GM19193 (cell line): ENCODE results near the gene PLXNB2.

Source experiments
- POLR2A ChIP-seq: IDR thresholded peaks from 4 replicates; pipeline ENCODE4 v1.6.1; 2011; ENCODE audit not compliant: insufficient read depth, insufficient read length; ENCODE audit errors: extremely low read depth

Gene PLXNB2

DNA sequence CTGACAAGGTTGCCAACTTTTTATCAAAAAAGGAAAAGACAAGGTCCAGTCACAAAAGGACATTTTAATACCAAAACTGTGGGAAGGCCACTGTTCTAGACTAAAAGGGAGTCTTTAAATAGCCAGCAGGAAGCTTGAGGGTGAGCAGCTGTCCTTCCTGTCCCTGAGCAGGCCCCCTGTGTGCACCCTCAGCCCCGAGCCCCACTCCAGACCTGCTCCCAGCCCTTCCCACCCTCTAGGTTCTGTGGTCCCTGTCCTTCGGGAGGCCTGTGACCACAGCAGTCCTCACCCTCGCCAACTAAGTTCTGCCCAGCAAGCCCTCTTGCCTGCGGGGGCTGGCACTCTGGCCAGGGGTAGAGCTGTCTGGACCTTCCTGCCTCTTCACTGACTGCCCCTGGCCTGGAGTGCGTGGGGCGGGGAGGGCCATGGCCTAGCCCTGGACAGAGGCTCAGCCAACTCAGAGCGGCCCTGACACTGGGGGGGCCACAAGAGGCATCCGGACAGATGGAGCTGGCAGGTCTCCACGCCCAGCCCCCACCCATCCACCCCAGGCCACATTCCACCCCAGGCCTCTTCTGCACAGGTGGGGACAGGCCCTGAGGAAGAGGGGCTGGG is 1.6 kb upstream of the PLXNB2 start:
- no peak for TF ChIP-seq POLR2A

DNA sequence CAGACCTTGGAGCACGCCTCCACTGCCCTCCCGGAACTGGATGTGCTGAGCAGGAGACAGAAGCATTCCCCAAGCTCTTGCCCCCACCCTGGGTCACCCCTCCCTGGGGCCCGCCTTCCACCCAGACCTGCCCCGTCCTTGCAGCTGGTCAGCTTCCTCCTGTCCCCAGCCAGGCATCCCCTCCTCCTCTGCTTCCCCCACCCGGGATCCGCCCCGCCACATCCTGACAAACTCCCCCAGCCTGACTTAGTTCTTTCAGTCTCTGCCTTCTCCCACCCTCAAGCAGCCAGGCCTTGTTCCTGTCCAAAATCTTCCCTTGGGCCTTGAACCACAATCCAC is 1.1 kb upstream of the PLXNB2 start:
- no peak for TF ChIP-seq POLR2A

- no peak for TF ChIP-seq POLR2A
Observed at GRCh38 chr22:50307890-50308596, 597 bp upstream of the PLXNB2 start.

DNA sequence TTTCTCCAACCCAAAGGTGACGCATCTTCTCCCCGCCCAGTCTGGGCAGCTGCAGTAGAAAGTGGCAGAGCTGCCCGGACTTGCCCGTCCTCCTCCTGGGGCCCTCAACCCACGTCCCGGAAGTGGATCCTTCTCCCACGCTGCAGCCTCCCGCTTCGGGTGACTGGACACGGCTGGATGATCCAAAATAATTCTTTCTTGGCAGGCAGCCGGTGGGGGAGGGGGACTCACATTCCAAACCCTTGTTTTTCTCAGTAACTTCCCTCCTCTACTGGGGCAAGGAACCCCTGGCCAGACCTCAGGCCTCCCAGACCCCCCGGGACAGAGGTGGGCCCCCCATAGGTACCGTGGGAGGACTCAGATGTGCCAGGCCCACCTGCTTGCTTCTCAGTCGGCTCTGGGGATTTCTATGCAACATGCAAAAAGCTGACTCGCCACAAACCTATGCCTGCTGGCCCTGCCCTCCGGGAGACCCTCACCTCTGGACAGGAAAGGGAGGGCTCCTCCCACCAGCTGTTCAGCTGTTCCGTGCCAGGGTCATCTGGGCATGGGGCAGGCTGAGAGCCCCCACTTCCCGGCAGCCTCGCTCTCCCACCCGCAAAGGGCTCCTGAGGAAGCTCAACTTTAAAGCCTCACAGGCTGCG is 1.4 kb downstream of the PLXNB2 start:
- TF ChIP-seq POLR2A = peak; percentile 46

DNA sequence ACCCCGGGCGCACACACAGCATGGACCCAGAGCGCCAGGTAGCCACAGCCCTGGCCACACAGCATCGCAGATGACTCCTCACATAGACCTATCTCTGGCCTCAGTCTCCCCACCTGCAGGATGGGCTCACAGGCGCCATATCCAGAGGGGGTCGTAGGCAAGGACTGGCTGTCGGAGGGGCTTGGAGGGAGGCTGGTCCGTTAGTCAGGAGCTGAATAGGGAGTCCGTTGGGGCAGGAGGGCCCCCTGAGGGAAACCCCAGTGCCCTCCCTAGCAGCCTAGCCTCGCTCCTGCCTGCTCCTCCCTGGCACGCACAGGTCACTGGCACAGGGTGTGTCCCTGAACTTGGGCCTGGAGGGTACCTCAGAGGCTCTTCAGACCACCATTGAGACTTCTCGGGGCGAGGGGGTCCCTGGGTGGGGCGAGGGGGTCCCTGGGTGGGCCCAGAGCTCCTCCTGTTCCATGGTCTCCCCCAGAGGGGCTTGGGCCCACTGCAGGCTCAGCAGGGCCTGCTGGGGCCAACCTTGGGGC is 2.0 kb downstream of the PLXNB2 start:
- no peak for TF ChIP-seq POLR2A

DNA sequence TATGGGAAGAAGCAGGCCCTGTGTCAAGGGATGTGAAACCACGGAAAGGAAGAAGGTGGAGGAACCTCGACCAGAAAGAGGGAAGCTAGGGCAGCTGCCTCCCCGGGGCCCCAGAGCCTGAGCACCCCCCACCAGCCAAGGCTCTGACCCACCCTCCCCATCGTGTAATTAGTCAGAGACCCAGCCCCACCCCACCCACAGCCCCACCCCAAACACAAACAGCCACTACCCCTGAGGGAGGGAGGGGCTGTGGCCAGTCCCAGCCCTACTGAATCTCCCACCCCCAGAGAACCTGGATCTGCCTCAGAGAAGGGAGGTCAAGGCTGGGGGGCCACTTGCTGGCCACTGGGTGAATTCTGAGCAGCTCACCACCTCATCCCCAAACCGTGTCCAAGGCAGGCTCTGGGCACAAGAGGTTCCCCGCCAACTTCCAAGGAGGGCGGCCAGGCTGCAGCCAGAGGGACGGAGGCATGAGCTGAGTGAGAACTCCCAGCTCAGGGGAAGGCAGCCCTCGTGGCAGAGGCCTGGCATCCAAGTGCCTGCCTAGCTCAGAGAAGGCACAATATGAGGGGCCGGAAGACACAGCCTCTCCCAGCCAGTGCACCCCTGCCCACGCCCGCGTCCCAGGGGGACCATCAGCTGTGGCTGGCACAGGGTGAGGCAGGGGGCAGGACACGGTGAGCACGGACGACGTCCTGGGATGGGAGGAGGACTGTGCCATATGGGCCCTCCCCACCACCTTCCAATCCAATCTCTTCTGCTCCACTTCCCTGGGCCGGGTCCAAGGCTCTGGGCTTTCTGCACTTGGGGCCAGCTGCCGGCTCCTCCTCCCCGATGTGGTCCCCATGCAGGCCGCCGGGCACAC is 2.7 kb downstream of the PLXNB2 start:
- TF ChIP-seq POLR2A = no peak

- TF ChIP-seq POLR2A = no peak
Observed at GRCh38 chr22:50303848-50304527, 3.5 kb downstream of the PLXNB2 start.

GRCh38 chr22:50303515-50303847 is 4.0 kb downstream of the PLXNB2 start:
- peak; percentile 7 for TF ChIP-seq POLR2A

GRCh38 chr22:50302564-50302963 is 4.9 kb downstream of the PLXNB2 start:
- TF ChIP-seq POLR2A = no peak

GRCh38 chr22:50302041-50302541 is 5.4 kb downstream of the PLXNB2 start:
- no peak for TF ChIP-seq POLR2A

DNA sequence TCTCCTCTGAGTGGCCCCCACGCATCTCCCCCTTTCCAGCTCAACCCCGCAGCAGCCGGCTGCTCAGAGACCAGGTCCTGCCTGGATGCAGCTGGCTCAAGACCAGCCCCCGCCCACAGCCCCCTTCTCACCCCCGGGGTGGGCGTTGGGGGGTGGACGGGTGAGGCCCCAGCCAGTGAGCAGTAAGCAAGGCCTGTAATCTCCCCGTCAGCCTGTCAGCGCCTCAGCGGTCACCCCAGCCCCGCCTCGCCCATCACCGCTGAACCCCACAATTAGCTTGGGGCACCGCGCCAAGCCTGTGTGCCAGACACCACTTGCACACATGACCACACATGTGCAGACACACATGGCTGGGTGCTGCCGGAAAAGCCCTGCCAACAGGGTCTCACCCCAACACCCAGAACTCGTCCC is 5.9 kb downstream of the PLXNB2 start:
- TF ChIP-seq POLR2A = no peak

DNA sequence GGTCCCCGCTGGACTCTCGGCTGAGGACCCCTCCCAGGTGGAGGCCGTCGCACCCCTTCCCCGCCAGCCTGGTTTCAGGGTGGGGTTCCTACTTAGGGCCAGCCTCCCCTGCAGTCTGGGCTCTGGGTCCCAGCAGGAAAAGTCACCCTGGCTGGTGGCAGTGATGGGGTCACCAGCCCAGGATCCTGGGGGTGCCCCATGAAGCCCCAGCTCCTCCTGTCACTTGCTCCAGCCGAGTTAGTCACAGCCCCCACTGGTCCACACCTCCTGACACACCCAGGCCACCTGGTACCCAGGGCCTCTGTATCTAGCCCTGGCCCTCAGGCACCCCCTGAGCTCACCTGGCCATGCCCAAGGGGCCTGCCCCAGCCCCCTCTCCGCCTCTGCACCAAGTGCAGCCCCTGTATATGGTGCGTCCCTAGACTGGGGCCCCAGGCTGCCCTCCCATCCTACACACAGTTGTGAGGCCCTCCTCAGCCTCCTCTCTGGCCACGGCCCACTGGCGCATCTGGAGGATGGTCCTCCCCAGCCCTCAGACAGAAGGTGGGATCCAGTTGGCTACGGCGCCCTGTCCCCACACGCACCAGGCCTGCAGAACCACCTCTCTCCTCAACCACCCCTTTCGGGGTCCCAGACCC is 6.7 kb downstream of the PLXNB2 start:
- no peak for TF ChIP-seq POLR2A

GRCh38 chr22:50299785-50300619 is 7.4 kb downstream of the PLXNB2 start:
- no peak for TF ChIP-seq POLR2A
